H9 (cell line): ENCODE measurements around the gene DKK1. TPM values are rescaled to one million over a fixed set of nuclear protein-coding genes. Genes with fewer than 3 reads are reported as not detected.

Experiments used
- DNase-seq: peaks from one replicate; pipeline ENCODE4 v3.0.0-alpha.2; 2017
- H2AFZ ChIP-seq: one replicate; pipeline ENCODE4 v1.6.1; 2013; ENCODE audit warnings: mild to moderate bottlenecking, low read length, control low read depth, moderate library complexity
- H2AK5ac ChIP-seq: 2 replicates; pipeline ENCODE4 v1.6.1; 2013; ENCODE audit warnings: low read length, control low read depth, mixed read lengths; ENCODE audit not compliant: insufficient read length
- H2BK120ac ChIP-seq: one replicate; pipeline ENCODE4 v1.6.1; 2013; ENCODE audit warnings: low read depth, mild to moderate bottlenecking, low read length, control low read depth, inconsistent platforms; ENCODE audit not compliant: poor library complexity, severe bottlenecking
- H2BK12ac ChIP-seq: 2 replicates; pipeline ENCODE4 v1.6.1; 2013; ENCODE audit warnings: low read length, control low read depth, mixed read lengths, low read depth; ENCODE audit not compliant: insufficient read length
- H2BK15ac ChIP-seq: 2 replicates; pipeline ENCODE4 v1.6.1; 2013; ENCODE audit warnings: low read depth, low read length, control low read depth
- H2BK20ac ChIP-seq: one replicate; pipeline ENCODE4 v1.6.1; 2013; ENCODE audit warnings: low read depth, mild to moderate bottlenecking, low read length, control low read depth, inconsistent platforms; ENCODE audit not compliant: poor library complexity, severe bottlenecking
- H2BK5ac ChIP-seq: 2 replicates; pipeline ENCODE4 v1.6.1; 2013; ENCODE audit warnings: low read length, control low read depth, mixed read lengths; ENCODE audit not compliant: insufficient read length
- H3K14ac ChIP-seq: 2 replicates; pipeline ENCODE4 v1.6.1; 2013; ENCODE audit warnings: low read length, control low read depth; ENCODE audit not compliant: insufficient read depth
- H3K18ac ChIP-seq: 2 replicates; pipeline ENCODE4 v1.6.1; 2013; ENCODE audit warnings: low read depth, mild to moderate bottlenecking, mixed read lengths, low read length, control low read depth; ENCODE audit not compliant: insufficient read length
- H3K23ac ChIP-seq: 2 replicates; pipeline ENCODE4 v1.6.1; 2013; ENCODE audit warnings: low read length, control low read depth, mixed read lengths, low read depth; ENCODE audit not compliant: insufficient read length
- H3K23me2 ChIP-seq: 2 replicates; pipeline ENCODE4 v1.6.1; 2013; ENCODE audit warnings: low read depth, mild to moderate bottlenecking, mixed read lengths, low read length, control low read depth; ENCODE audit not compliant: insufficient read length, poor library complexity, severe bottlenecking
- H3K27ac ChIP-seq: 2 replicates; pipeline ENCODE4 v1.5.1; 2013; ENCODE audit warnings: low read length, control low read depth, mixed read lengths, low read depth; ENCODE audit not compliant: insufficient read length
- H3K27me3 ChIP-seq: 2 replicates; pipeline ENCODE4 v1.6.1; 2013; ENCODE audit warnings: low read length, control low read depth, inconsistent platforms; ENCODE audit not compliant: insufficient read depth
- H3K4ac ChIP-seq: 2 replicates; pipeline ENCODE4 v1.6.1; 2013; ENCODE audit warnings: low read depth, mild to moderate bottlenecking, control low read depth, inconsistent platforms, low read length, moderate library complexity
- H3K4me1 ChIP-seq: 2 replicates; pipeline ENCODE4 v1.6.1; 2013; ENCODE audit warnings: low read length, control low read depth, inconsistent platforms; ENCODE audit not compliant: insufficient read depth
- H3K4me2 ChIP-seq: 2 replicates; pipeline ENCODE4 v1.6.1; 2013; ENCODE audit warnings: low read length, control low read depth, mixed read lengths; ENCODE audit not compliant: insufficient read length, insufficient read depth
- H3K56ac ChIP-seq: 2 replicates; pipeline ENCODE4 v1.6.1; 2013; ENCODE audit warnings: low read depth, mild to moderate bottlenecking, mixed read lengths, low read length, control low read depth; ENCODE audit not compliant: insufficient read length
- H3K79me1 ChIP-seq: 2 replicates; pipeline ENCODE4 v1.6.1; 2013; ENCODE audit warnings: low read depth, mild to moderate bottlenecking, moderate library complexity, low read length, control low read depth, inconsistent platforms; ENCODE audit not compliant: insufficient read depth, poor library complexity, severe bottlenecking
- H3K79me2 ChIP-seq: 2 replicates; pipeline ENCODE4 v1.6.1; 2013; ENCODE audit warnings: low read length, control low read depth, inconsistent platforms; ENCODE audit not compliant: insufficient read depth
- H3K9ac ChIP-seq: 2 replicates; pipeline ENCODE4 v1.6.1; 2013; ENCODE audit warnings: low read length, control low read depth, mixed read lengths; ENCODE audit not compliant: insufficient read length; ENCODE audit errors: extremely low read depth
- H3K9me3 ChIP-seq: one replicate; pipeline ENCODE4 v1.6.1; 2013; ENCODE audit warnings: low read depth, low read length, inconsistent platforms; ENCODE audit not compliant: control insufficient read depth
- H3T11ph ChIP-seq: one replicate; pipeline ENCODE4 v1.6.1; 2013; ENCODE audit warnings: mild to moderate bottlenecking, low read length, control low read depth, inconsistent platforms
- H4K20me1 ChIP-seq: one replicate; pipeline ENCODE4 v1.6.1; 2013; ENCODE audit not compliant: control insufficient read depth, insufficient read length, insufficient read depth
- H4K5ac ChIP-seq: 2 replicates; pipeline ENCODE4 v1.6.1; 2013; ENCODE audit warnings: low read depth, mild to moderate bottlenecking, mixed read lengths, low read length, control low read depth; ENCODE audit not compliant: insufficient read length
- H4K8ac ChIP-seq: replicated peaks from 2 replicates; pipeline ENCODE4 v1.6.1; 2013; ENCODE audit warnings: low read length, control low read depth, mixed read lengths, low read depth; ENCODE audit not compliant: insufficient read length
- H4K91ac ChIP-seq: 2 replicates; pipeline ENCODE4 v1.6.1; 2013; ENCODE audit warnings: low read depth, mild to moderate bottlenecking, moderate library complexity, mixed read lengths, low read length, control low read depth; ENCODE audit not compliant: insufficient read length
- H3K27ac Mint-ChIP-seq, 3 experiments: 2 replicates in 2 of 3; 3 replicates in 1 of 3; pipeline ENCODE4 v1.8.0; 2020 to 2021; ENCODE audit warnings: mixed read lengths in 3 of 3, mild to moderate bottlenecking in 1 of 3, moderate library complexity in 1 of 3
- H3K27me3 Mint-ChIP-seq: 2 replicates; pipeline ENCODE4 v1.8.0; 2021; ENCODE audit warnings: low read depth, mild to moderate bottlenecking, moderate library complexity, mixed read lengths
- H3K36me3 Mint-ChIP-seq, 3 experiments: 2 replicates in 2 of 3; 3 replicates in 1 of 3; pipeline ENCODE4 v1.8.0; 2020 to 2021; ENCODE audit warnings: low read depth in 3 of 3, mixed read lengths in 3 of 3; ENCODE audit not compliant: insufficient read depth in 1 of 3
- H3K4me1 Mint-ChIP-seq, 2 experiments: 2 replicates each; pipeline ENCODE4 v1.8.0; 2020; ENCODE audit warnings: mixed read lengths in 2 of 2
- H3K4me3 Mint-ChIP-seq, 2 experiments: 2 replicates in 1 of 2; 3 replicates in 1 of 2; pipeline ENCODE4 v1.8.0; 2020 to 2021; ENCODE audit warnings: mild to moderate bottlenecking in 2 of 2, mixed read lengths in 2 of 2, moderate library complexity in 1 of 2
- H3K9me3 Mint-ChIP-seq, 2 experiments: 2 replicates in 1 of 2; 3 replicates in 1 of 2; pipeline ENCODE4 v1.8.0; 2020; ENCODE audit warnings: mild to moderate bottlenecking in 2 of 2, mixed read lengths in 2 of 2, moderate library complexity in 1 of 2
- CTCF ChIP-seq: fragments of 200-600 bp; sonication (generic); conservative IDR thresholded peaks from 3 replicates; pipeline ENCODE4 v1.8.0; 2021; ENCODE audit warnings: antibody characterized with exemption, mild to moderate bottlenecking
- WGBS: extraction: QIAGEN DNeasy Blood & Tissue Kit; methylation state at CpG from one replicate; pipeline ENCODE4 v1.1.7; 2013; ENCODE audit warnings: missing lambda C conversion rate, low lambda C conversion rate, mixed read lengths; ENCODE audit not compliant: insufficient read length; ENCODE audit errors: extremely low coverage; 5-methylcytosine and 5-hydroxymethylcytosine counted together
- total RNA-seq: library from RNA; stranded (reverse); gene quantifications from 2 replicates; pipeline ENCODE4 v1.2.1, GENCODE V29; 2021

DKK1 gene
- total RNA-seq, 1 experiment from 2014 or later, result 1.1 TPM

- Histone ChIP-seq H3K14ac (no peak overlapping the region), H3K56ac (no peak overlapping the region), H3K79me2 (no peaks in the 10 kb centered on the region), H4K5ac (no peak overlapping the region), H3T11ph (no peak overlapping the region), H3K4me1 (0 out of 2 replicates have a peak, but pooled peaks cover 2% of the 10 kb centered on the region), H2BK15ac (no peak overlapping the region), H4K91ac (no peak overlapping the region), H3K9ac (no peak overlapping the region), H2BK12ac (no peak overlapping the region), H2BK20ac (no peak overlapping the region), H2BK5ac (no peak overlapping the region), H3K18ac (no peak overlapping the region), H3K79me1 (no peaks in the 10 kb centered on the region), H2BK120ac (no peak overlapping the region), H3K4ac (no peak overlapping the region), H3K23ac (no peak overlapping the region), H3K27me3 (peaks cover 21% of the 10 kb centered on the region), H4K20me1 (peaks cover 4% of the 10 kb centered on the region), H2AK5ac (no peak overlapping the region), H3K9me3 (no peaks in the 10 kb centered on the region), H3K27ac (no peak overlapping the region), H2AFZ (no peak overlapping the region), H4K8ac (no peak overlapping the region), H3K4me2 (no peak overlapping the region), H3K23me2 (peaks cover 15% of the 10 kb centered on the region)
- WGBS, result no CpG with 5 or more reads among the region's 5 CpGs
- peaks cover 8 to 10% of the 10 kb centered on the region in 2 experiments for H3K4me1 Mint-ChIP-seq
- no peaks in the 10 kb centered on the region for H3K36me3 Mint-ChIP-seq
- DNase-seq, result no peak
- H3K9me3 Mint-ChIP-seq, result no peaks in the 10 kb centered on the region; a peak in 1 of 5 replicates
- peaks cover 54% of the 10 kb centered on the region for H3K27me3 Mint-ChIP-seq
- no peak overlapping the region for H3K4me3 Mint-ChIP-seq
- TF ChIP-seq CTCF, result no peak
- H3K27ac Mint-ChIP-seq, result no peak overlapping the region
Measured at GRCh38 chr10:52318136-52318701, 4.1 kb downstream of the DKK1 start.
